DND-41 (cell line): ENCODE data around the gene STK4.
"Not testable (repeated sequence)": the region's sequence is repeated elsewhere in the genome, so short reads cannot be mapped to it uniquely, and the experiment has no call there.

ENCODE experiments used
- CTCF ChIP-seq: IDR thresholded peaks from 2 replicates; pipeline ENCODE4 v1.5.1; 2012; ENCODE audit warnings: borderline replicate concordance, low read length, moderate library complexity, mild to moderate bottlenecking; ENCODE audit not compliant: poor library complexity, severe bottlenecking; ENCODE audit errors: extremely low read depth
- EZH2 ChIP-seq: IDR thresholded peaks from 3 replicates; pipeline ENCODE4 v1.6.1; 2012; ENCODE audit warnings: borderline replicate concordance, low read depth, mild to moderate bottlenecking, moderate library complexity, low read length, inconsistent platforms; ENCODE audit not compliant: severe bottlenecking

GRCh38 chr20:45014131-45014530 lies 47.8 kb downstream of the STK4 start:
- TF ChIP-seq CTCF, EZH2: not testable (repeated sequence)
